K562 (cell line): Measurements from ENCODE around the gene ENDOD1. TPM values are rescaled to one million over a fixed set of nuclear protein-coding genes. Genes with fewer than 3 reads are reported as not detected.

Source experiments
- CBX8 ChIP-seq: fragments of 200-600 bp; sonication (generic); IDR thresholded peaks from 2 replicates; pipeline ENCODE4 v1.6.1; 2012; ENCODE audit warnings: borderline replicate concordance, mixed run types, low read depth, mild to moderate bottlenecking, moderate library complexity, mixed read lengths, low read length, control low read depth, inconsistent platforms; ENCODE audit not compliant: poor library complexity, severe bottlenecking; ENCODE audit errors: extremely low read depth
- CREB1 ChIP-seq, 2 experiments: sonication (generic) in 1 of 2; formaldehyde crosslinking in 1 of 2; IDR thresholded peaks; 2 replicates each; pipeline versions ENCODE4 v1.6.1 to v1.8.0; 2012 to 2022; ENCODE audit warnings: inconsistent platforms in 1 of 2, mild to moderate bottlenecking in 1 of 2, missing genetic modification reagents in 1 of 2, moderate library complexity in 1 of 2
- DIDO1 ChIP-seq: fragments of 450-650 bp; IDR thresholded peaks from 2 replicates; pipeline ENCODE4 v1.6.1; 2016; ENCODE audit warnings: low read depth, missing biosample characterization, missing genetic modification characterization
- ETV5 ChIP-seq: sonication (generic); formaldehyde crosslinking; IDR thresholded peaks from 2 replicates; pipeline ENCODE4 v1.4.0; 2020; ENCODE audit warnings: low read depth, mild to moderate bottlenecking, missing genetic modification reagents
- GABPA ChIP-seq: fragments of 200-800 bp; sonication (Bioruptor generic); conservative IDR thresholded peaks from 2 replicates; pipeline ENCODE4 v1.6.1; 2016; ENCODE audit warnings: low read depth, missing genetic modification characterization, missing compliant biosample characterization
- GATAD2A ChIP-seq: fragments of 450-650 bp; IDR thresholded peaks from 2 replicates; pipeline ENCODE4 v1.6.1; 2017
- GATAD2B ChIP-seq: fragments of 450-650 bp; IDR thresholded peaks from 2 replicates; pipeline ENCODE4 v1.6.1; 2017; ENCODE audit warnings: mild to moderate bottlenecking, borderline replicate concordance
- HMG20A ChIP-seq: fragments of 450-650 bp; formaldehyde crosslinking; conservative IDR thresholded peaks from 2 replicates; pipeline ENCODE4 v1.4.0; 2020; ENCODE audit warnings: mild to moderate bottlenecking, mixed read lengths
- MCM5 ChIP-seq: fragments of 450-650 bp; IDR thresholded peaks from 2 replicates; pipeline ENCODE4 v1.6.1; 2016; ENCODE audit warnings: low read depth
- NFIC ChIP-seq: fragments of 450-650 bp; IDR thresholded peaks from 2 replicates; pipeline ENCODE4 v1.6.1; 2017; ENCODE audit warnings: mild to moderate bottlenecking, inconsistent platforms
- NR2F6 ChIP-seq: fragments of 450-650 bp; formaldehyde crosslinking; IDR thresholded peaks from 2 replicates; pipeline ENCODE4 v1.4.0; 2020; ENCODE audit warnings: mild to moderate bottlenecking
- SIN3B ChIP-seq: fragments of 450-650 bp; IDR thresholded peaks from 2 replicates; pipeline ENCODE4 v1.6.1; 2017; ENCODE audit warnings: low read depth, mild to moderate bottlenecking, moderate library complexity
- SMAD2 ChIP-seq: fragments of 150-350 bp; IDR thresholded peaks from 2 replicates; pipeline ENCODE4 v1.6.1; 2014; ENCODE audit warnings: low read depth, mild to moderate bottlenecking, low read length
- ZC3H4 ChIP-seq: sonication (generic); formaldehyde crosslinking; IDR thresholded peaks from 2 replicates; pipeline ENCODE4 v1.9.0; 2021; ENCODE audit warnings: missing genetic modification reagents, borderline replicate concordance
- ZEB2 ChIP-seq: fragments of 450-650 bp; IDR thresholded peaks from 2 replicates; pipeline ENCODE4 v1.6.1; 2016
- ZKSCAN8 ChIP-seq: fragments of 200-800 bp; sonication (Bioruptor generic); IDR thresholded peaks from 2 replicates; pipeline ENCODE4 v1.6.1; 2016; ENCODE audit warnings: missing genetic modification characterization, missing compliant biosample characterization
- ZNF143 ChIP-seq: sonication (generic); formaldehyde crosslinking; IDR thresholded peaks from 2 replicates; pipeline ENCODE4 v1.9.0; 2022; ENCODE audit warnings: mild to moderate bottlenecking, missing genetic modification reagents
- ZNF347 ChIP-seq: fragments of 450-650 bp; formaldehyde crosslinking; IDR thresholded peaks from 2 replicates; pipeline ENCODE4 v1.4.0; 2020; ENCODE audit warnings: low read depth, mild to moderate bottlenecking, moderate library complexity
- ZNF431 ChIP-seq: sonication (generic); formaldehyde crosslinking; IDR thresholded peaks from 2 replicates; pipeline ENCODE4 v1.8.0; 2022; ENCODE audit warnings: mild to moderate bottlenecking, missing genetic modification reagents
- polyA plus RNA-seq, 8 experiments: library from polyadenylated mRNA; depleted of rRNA in 4 of 8; stranded (reverse) in 5 of 8; unstranded in 3 of 8; fragments of >200 nt; fragmentation: Nextera tagmentation in 2 of 8; fragmentation: Illumina TruSeq in 1 of 8; extraction: Ambion mirVana in 2 of 8; extraction: Trizol in 1 of 8; gene quantifications; 2 replicates each; pipeline versions ENCODE4 v1.2.1 to v1.2.3, GENCODE V29; 2011 to 2014; ENCODE audit warnings: inconsistent platforms in 1 of 8, missing spikeins in 1 of 8
- total RNA-seq, 7 experiments: library from RNA; depleted of rRNA in 6 of 7; stranded (reverse); fragments of >200 nt in 6 of 7; fragmentation: Illumina TruSeq in 2 of 7; extraction: Trizol in 2 of 7; gene quantifications; 2 replicates each; pipeline versions ENCODE4 v1.2.1 to v1.2.3, GENCODE V29; 2011 to 2021; ENCODE audit warnings: low replicate concordance in 1 of 7
- TF ChIP-seq, protein P1 (sequence below), 2 experiments: fragments of 450-650 bp; IDR thresholded peaks; 2 replicates each; pipeline ENCODE4 v1.6.1; 2016
- TF ChIP-seq, protein P2 (sequence below): sonication (generic); formaldehyde crosslinking; IDR thresholded peaks from 2 replicates; pipeline ENCODE4 v1.8.0; 2022; ENCODE audit warnings: mild to moderate bottlenecking, missing genetic modification reagents, borderline replicate concordance
- TF ChIP-seq, protein P3 (sequence below): fragments of 250-450 bp; sonication (Bioruptor Pico); IDR thresholded peaks from 2 replicates; pipeline ENCODE4 v1.9.0; 2021; ENCODE audit warnings: mild to moderate bottlenecking
- TF ChIP-seq, protein P4 (sequence below), 2 experiments: fragments of 450-650 bp; conservative IDR thresholded peaks; 2 replicates each; pipeline ENCODE4 v1.6.1; 2017; ENCODE audit warnings: mild to moderate bottlenecking in 2 of 2, moderate library complexity in 2 of 2

ENDOD1 gene
- total and polyA plus RNA-seq, 9 of the 15 experiments (the other 6 are each of a cell fraction or from before 2014, with no cell fraction given), result 4.2 to 11.8 (median 9.3) TPM

DNA sequence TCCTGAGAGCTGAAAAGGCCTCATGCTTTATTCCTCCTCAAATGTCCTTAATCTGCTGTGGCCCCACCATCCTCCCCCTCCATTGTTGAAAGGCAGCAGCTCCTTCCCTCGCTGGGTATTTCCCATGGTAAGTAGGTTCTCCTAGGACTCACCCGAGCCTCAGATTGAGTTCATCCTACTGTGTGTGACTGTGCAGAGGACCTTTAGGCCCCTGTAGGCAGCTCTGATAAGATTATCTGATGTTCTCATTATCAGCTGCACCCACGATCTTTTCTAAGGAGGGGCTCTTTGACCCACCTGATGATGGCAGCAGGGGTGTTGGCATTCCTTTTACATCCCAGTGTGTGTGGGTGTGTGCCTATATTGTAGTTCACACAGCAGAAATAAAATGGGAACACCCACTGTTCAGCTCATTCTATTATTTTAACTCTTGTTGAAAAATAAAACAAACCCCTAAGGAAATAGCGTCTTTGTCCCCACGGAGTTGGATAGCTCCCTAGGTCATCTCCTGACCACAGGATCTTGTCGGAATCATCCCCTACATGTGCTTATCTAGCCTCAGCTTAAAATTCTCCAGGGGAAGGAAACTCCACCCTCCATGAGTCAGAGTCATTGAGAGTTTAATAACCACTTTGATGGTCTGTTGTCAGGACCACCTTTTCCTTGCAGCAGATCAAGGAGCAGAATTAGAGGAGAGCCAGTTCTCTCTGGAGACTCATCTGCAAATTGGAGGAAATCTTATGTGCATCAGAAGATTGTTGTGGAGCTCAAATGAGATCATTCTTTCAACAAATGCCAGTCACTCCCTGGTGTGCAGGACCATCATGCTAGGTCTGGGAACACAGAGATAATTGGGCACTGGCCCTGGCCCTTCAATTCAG is 19.3 kb downstream of the ENDOD1 start (continued):
- TF ChIP-seq DIDO1 (tag) (no peak), GATAD2A (peak; percentile 57; the same call in 1 of the 2 replicates), SIN3B (no peak), GABPA (tag) (peak; percentile 29; the same call in 1 of the 2 replicates), ZNF347 (CRISPR knock-in tag) (no peak), ETV5 (peak; percentile 52; the same call in 1 of the 2 replicates), MCM5 (no peak), ZC3H4 (CRISPR knock-in tag) (no peak), ZNF431 (no peak), GATAD2B (peak; percentile 80), HMG20A (CRISPR knock-in tag) (no peak), SMAD2 (no peak), CREB1 (IDR thresholded peaks at IDR 0.05) (no peak; the same call in 1 of the 2 replicates), CREB1 (CRISPR knock-in tag; IDR thresholded peaks at IDR 0.05) (no peak), ZKSCAN8 (CRISPR knock-in tag) (no peak), ZEB2 (peak; percentile 69), NR2F6 (CRISPR knock-in tag) (no peak), ZNF143 (no peak), NFIC (peak; percentile 73), CBX8 (no peak)
- TF ChIP-seq, protein P1, sequence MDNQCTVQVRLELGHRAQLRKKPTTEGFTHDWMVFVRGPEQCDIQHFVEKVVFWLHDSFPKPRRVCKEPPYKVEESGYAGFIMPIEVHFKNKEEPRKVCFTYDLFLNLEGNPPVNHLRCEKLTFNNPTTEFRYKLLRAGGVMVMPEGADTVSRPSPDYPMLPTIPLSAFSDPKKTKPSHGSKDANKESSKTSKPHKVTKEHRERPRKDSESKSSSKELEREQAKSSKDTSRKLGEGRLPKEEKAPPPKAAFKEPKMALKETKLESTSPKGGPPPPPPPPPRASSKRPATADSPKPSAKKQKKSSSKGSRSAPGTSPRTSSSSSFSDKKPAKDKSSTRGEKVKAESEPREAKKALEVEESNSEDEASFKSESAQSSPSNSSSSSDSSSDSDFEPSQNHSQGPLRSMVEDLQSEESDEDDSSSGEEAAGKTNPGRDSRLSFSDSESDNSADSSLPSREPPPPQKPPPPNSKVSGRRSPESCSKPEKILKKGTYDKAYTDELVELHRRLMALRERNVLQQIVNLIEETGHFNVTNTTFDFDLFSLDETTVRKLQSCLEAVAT (IDR thresholded peaks at IDR 0.05), result peak in 1 of 2 experiments; percentile 94; a peak in 2 of 4 replicates
- TF ChIP-seq, protein P2, sequence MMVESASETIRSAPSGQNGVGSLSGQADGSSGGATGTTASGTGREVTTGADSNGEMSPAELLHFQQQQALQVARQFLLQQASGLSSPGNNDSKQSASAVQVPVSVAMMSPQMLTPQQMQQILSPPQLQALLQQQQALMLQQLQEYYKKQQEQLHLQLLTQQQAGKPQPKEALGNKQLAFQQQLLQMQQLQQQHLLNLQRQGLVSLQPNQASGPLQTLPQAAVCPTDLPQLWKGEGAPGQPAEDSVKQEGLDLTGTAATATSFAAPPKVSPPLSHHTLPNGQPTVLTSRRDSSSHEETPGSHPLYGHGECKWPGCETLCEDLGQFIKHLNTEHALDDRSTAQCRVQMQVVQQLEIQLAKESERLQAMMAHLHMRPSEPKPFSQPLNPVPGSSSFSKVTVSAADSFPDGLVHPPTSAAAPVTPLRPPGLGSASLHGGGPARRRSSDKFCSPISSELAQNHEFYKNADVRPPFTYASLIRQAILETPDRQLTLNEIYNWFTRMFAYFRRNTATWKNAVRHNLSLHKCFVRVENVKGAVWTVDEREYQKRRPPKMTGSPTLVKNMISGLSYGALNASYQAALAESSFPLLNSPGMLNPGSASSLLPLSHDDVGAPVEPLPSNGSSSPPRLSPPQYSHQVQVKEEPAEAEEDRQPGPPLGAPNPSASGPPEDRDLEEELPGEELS (CRISPR knock-in tag), result no peak
- TF ChIP-seq, protein P3, sequence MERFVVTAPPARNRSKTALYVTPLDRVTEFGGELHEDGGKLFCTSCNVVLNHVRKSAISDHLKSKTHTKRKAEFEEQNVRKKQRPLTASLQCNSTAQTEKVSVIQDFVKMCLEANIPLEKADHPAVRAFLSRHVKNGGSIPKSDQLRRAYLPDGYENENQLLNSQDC (CRISPR knock-in tag), result no peak
- TF ChIP-seq, protein P4, sequence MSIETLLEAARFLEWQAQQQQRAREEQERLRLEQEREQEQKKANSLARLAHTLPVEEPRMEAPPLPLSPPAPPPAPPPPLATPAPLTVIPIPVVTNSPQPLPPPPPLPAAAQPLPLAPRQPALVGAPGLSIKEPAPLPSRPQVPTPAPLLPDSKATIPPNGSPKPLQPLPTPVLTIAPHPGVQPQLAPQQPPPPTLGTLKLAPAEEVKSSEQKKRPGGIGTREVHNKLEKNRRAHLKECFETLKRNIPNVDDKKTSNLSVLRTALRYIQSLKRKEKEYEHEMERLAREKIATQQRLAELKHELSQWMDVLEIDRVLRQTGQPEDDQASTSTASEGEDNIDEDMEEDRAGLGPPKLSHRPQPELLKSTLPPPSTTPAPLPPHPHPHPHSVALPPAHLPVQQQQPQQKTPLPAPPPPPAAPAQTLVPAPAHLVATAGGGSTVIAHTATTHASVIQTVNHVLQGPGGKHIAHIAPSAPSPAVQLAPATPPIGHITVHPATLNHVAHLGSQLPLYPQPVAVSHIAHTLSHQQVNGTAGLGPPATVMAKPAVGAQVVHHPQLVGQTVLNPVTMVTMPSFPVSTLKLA (conservative IDR thresholded peaks at IDR 0.05), result peak; percentile 31 to 73; a peak in 2 of 4 replicates
